Effector memory CD8-positive, alpha-beta T cell (primary cell): ENCODE measurements around the gene RCL1.

Experiments used
- ATAC-seq: fragments of 150-1000 bp; cut with Tn5 transposase; replicated peaks from 2 replicates; pipeline ENCODE4 v1.10.0; 2021; ENCODE audit warnings: mild to moderate bottlenecking, moderate library complexity
- DNase-seq, 3 experiments: peaks; one replicate each; pipeline ENCODE4 v3.0.0; 2021
- H3K27ac Mint-ChIP-seq, 2 donors: one replicate each; pipeline ENCODE4 v1.8.0; 2022; ENCODE audit warnings: mild to moderate bottlenecking in 2 of 2, mixed read lengths in 2 of 2, moderate library complexity in 2 of 2
- H3K27me3 Mint-ChIP-seq, 2 donors: one replicate each; pipeline ENCODE4 v1.8.0; 2022; ENCODE audit warnings: mixed read lengths in 2 of 2
- H3K36me3 Mint-ChIP-seq: one replicate; pipeline ENCODE4 v1.8.0; 2022; ENCODE audit warnings: mild to moderate bottlenecking, moderate library complexity, mixed read lengths; ENCODE audit not compliant: insufficient read depth
- H3K4me1 Mint-ChIP-seq, 2 donors: one replicate each; pipeline ENCODE4 v1.8.0; 2022; ENCODE audit warnings: low read depth in 2 of 2, mixed read lengths in 2 of 2
- H3K4me3 Mint-ChIP-seq, 2 donors: one replicate each; pipeline ENCODE4 v1.8.0; 2022; ENCODE audit warnings: mild to moderate bottlenecking in 2 of 2, mixed read lengths in 2 of 2, moderate library complexity in 2 of 2
- H3K9me3 Mint-ChIP-seq, 2 donors: one replicate each; pipeline ENCODE4 v1.8.0; 2022; ENCODE audit warnings: mixed read lengths in 2 of 2

Gene RCL1

GRCh38 chr9:4830699-4831098 lies 38.0 kb downstream of the RCL1 start:
- H3K4me3 Mint-ChIP-seq = no peak overlapping the region
- H3K36me3 Mint-ChIP-seq = peaks cover 18% of the 10 kb centered on the region
- no peak overlapping the region for H3K27ac Mint-ChIP-seq
- H3K9me3 Mint-ChIP-seq = no peaks in the 10 kb centered on the region
- H3K4me1 Mint-ChIP-seq = peaks cover 4 to 8% of the 10 kb centered on the region in 2 donors
- H3K27me3 Mint-ChIP-seq = no peaks in the 10 kb centered on the region
- ATAC-seq (no peak), DNase-seq (no peak)

- H3K4me3 Mint-ChIP-seq = no peak overlapping the region
- H3K27me3 Mint-ChIP-seq = no peaks in the 10 kb centered on the region
- ATAC-seq (no peak), DNase-seq (no peak)
- H3K36me3 Mint-ChIP-seq = peaks cover 19% of the 10 kb centered on the region
- no peak overlapping the region for H3K27ac Mint-ChIP-seq
- H3K4me1 Mint-ChIP-seq = peaks cover 5 to 8% of the 10 kb centered on the region in 2 donors
- H3K9me3 Mint-ChIP-seq = no peaks in the 10 kb centered on the region
Observed at GRCh38 chr9:4831119-4831518, 38.4 kb downstream of the RCL1 start.

GRCh38 chr9:4831944-4832343 lies 39.2 kb downstream of the RCL1 start:
- ATAC-seq (no peak), DNase-seq (no peak)
- H3K36me3 Mint-ChIP-seq = peaks cover 21% of the 10 kb centered on the region
- H3K4me3 Mint-ChIP-seq = no peak overlapping the region
- H3K27me3 Mint-ChIP-seq = no peaks in the 10 kb centered on the region
- no peak overlapping the region for H3K27ac Mint-ChIP-seq
- H3K9me3 Mint-ChIP-seq = no peaks in the 10 kb centered on the region
- H3K4me1 Mint-ChIP-seq = peaks cover 9 to 12% of the 10 kb centered on the region in 2 donors

- ATAC-seq (no peak), DNase-seq (no peak)
- Mint-ChIP-seq H3K4me1 (peaks cover 9 to 12% of the 10 kb centered on the region in 2 donors), H3K27ac (no peak overlapping the region), H3K27me3 (no peaks in the 10 kb centered on the region), H3K9me3 (no peaks in the 10 kb centered on the region), H3K4me3 (no peak overlapping the region), H3K36me3 (peaks cover 12% of the 10 kb centered on the region)
Observed at GRCh38 chr9:4832786-4833579, 40.2 kb downstream of the RCL1 start.

- no peak for DNase-seq
Observed at GRCh38 chr9:4833781-4834560, 41.2 kb downstream of the RCL1 start.

GRCh38 chr9:4836676-4837075 lies 43.9 kb downstream of the RCL1 start:
- Mint-ChIP-seq H3K9me3 (no peaks in the 10 kb centered on the region), H3K36me3 (peaks cover 14% of the 10 kb centered on the region), H3K4me3 (no peak overlapping the region), H3K4me1 (peaks cover 11 to 12% of the 10 kb centered on the region in 2 donors), H3K27ac (peak overlapping the region; percentile 4 to 20), H3K27me3 (no peaks in the 10 kb centered on the region)
- ATAC-seq (no peak), DNase-seq (no peak)

More at GRCh38 chr9:4833781-4834560, 41.2 kb downstream of the RCL1 start:
- peaks cover 9 to 12% of the 10 kb centered on the region in 2 donors for H3K4me1 Mint-ChIP-seq
- H3K9me3 Mint-ChIP-seq = no peaks in the 10 kb centered on the region
- H3K27me3 Mint-ChIP-seq = no peaks in the 10 kb centered on the region
- no peak overlapping the region for H3K4me3 Mint-ChIP-seq
- H3K36me3 Mint-ChIP-seq = peaks cover 9% of the 10 kb centered on the region
- H3K27ac Mint-ChIP-seq = no peak overlapping the region
- ATAC-seq = no peak

GRCh38 chr9:4837261-4838188 lies 44.8 kb downstream of the RCL1 start:
- H3K36me3 Mint-ChIP-seq = peaks cover 17% of the 10 kb centered on the region
- DNase-seq = no peak
- H3K27ac Mint-ChIP-seq = no peak overlapping the region
- no peaks in the 10 kb centered on the region for H3K27me3 Mint-ChIP-seq
- H3K9me3 Mint-ChIP-seq = no peaks in the 10 kb centered on the region
- H3K4me3 Mint-ChIP-seq = no peak overlapping the region
- ATAC-seq = no peak
- H3K4me1 Mint-ChIP-seq = peaks cover 11 to 12% of the 10 kb centered on the region in 2 donors

GRCh38 chr9:4838189-4838546 lies 45.4 kb downstream of the RCL1 start:
- no peak for ATAC-seq
- H3K4me3 Mint-ChIP-seq = no peak overlapping the region
- no peaks in the 10 kb centered on the region for H3K27me3 Mint-ChIP-seq
- H3K27ac Mint-ChIP-seq = no peak overlapping the region
- peaks cover 11 to 12% of the 10 kb centered on the region in 2 donors for H3K4me1 Mint-ChIP-seq
- H3K36me3 Mint-ChIP-seq = peaks cover 17% of the 10 kb centered on the region
- no peak for DNase-seq
- no peaks in the 10 kb centered on the region for H3K9me3 Mint-ChIP-seq

GRCh38 chr9:4839470-4839912 lies 46.7 kb downstream of the RCL1 start:
- no peak for DNase-seq
- no peak for ATAC-seq
- Mint-ChIP-seq H3K9me3 (no peaks in the 10 kb centered on the region), H3K27me3 (no peaks in the 10 kb centered on the region), H3K4me3 (no peak overlapping the region), H3K27ac (no peak overlapping the region), H3K4me1 (peaks cover 9 to 15% of the 10 kb centered on the region in 2 donors), H3K36me3 (peaks cover 20% of the 10 kb centered on the region)

- H3K4me1 Mint-ChIP-seq = peaks cover 7 to 12% of the 10 kb centered on the region in 2 donors
Observed at GRCh38 chr9:4840018-4840417, 47.3 kb downstream of the RCL1 start.

GRCh38 chr9:4842213-4842612 lies 49.5 kb downstream of the RCL1 start:
- ATAC-seq (no peak), DNase-seq (no peak)
- H3K9me3 Mint-ChIP-seq = no peaks in the 10 kb centered on the region
- peaks cover 0 to 6% of the 10 kb centered on the region in 2 donors for H3K4me1 Mint-ChIP-seq
- H3K4me3 Mint-ChIP-seq = no peak overlapping the region
- H3K27ac Mint-ChIP-seq = peak overlapping the region in 1 of 2 donors; percentile 11
- peaks cover 22% of the 10 kb centered on the region for H3K36me3 Mint-ChIP-seq
- H3K27me3 Mint-ChIP-seq = no peaks in the 10 kb centered on the region

More at GRCh38 chr9:4840018-4840417, 47.3 kb downstream of the RCL1 start:
- Mint-ChIP-seq H3K27ac (no peak overlapping the region), H3K4me3 (no peak overlapping the region), H3K27me3 (no peaks in the 10 kb centered on the region), H3K9me3 (no peaks in the 10 kb centered on the region), H3K36me3 (peaks cover 24% of the 10 kb centered on the region)
- ATAC-seq = no peak
- DNase-seq = no peak

GRCh38 chr9:4842734-4843133 lies 50.0 kb downstream of the RCL1 start:
- H3K9me3 Mint-ChIP-seq = no peaks in the 10 kb centered on the region
- no peak overlapping the region for H3K27ac Mint-ChIP-seq
- H3K4me3 Mint-ChIP-seq = no peak overlapping the region
- ATAC-seq = no peak
- H3K36me3 Mint-ChIP-seq = peaks cover 22% of the 10 kb centered on the region
- H3K4me1 Mint-ChIP-seq = peaks cover 0 to 6% of the 10 kb centered on the region in 2 donors
- DNase-seq = no peak
- no peaks in the 10 kb centered on the region for H3K27me3 Mint-ChIP-seq
